H4 (cell line): ENCODE measurements around the gene MYBPHL. TPM values are rescaled to one million over a fixed set of nuclear protein-coding genes. Genes with fewer than 3 reads are reported as not detected.

Experiments
- DNase-seq: peaks from one replicate; pipeline ENCODE4 v3.0.0-alpha.2; 2015; ENCODE audit warnings: low spot score
- total RNA-seq: library from RNA; depleted of rRNA; stranded (reverse); fragments of >200 nt; shearing (Covaris generic); gene quantifications from 2 replicates; pipeline ENCODE4 v1.2.3, GENCODE V29; 2014

Gene MYBPHL
- total RNA-seq, 1 experiment from 2014 or later = not detected

DNA sequence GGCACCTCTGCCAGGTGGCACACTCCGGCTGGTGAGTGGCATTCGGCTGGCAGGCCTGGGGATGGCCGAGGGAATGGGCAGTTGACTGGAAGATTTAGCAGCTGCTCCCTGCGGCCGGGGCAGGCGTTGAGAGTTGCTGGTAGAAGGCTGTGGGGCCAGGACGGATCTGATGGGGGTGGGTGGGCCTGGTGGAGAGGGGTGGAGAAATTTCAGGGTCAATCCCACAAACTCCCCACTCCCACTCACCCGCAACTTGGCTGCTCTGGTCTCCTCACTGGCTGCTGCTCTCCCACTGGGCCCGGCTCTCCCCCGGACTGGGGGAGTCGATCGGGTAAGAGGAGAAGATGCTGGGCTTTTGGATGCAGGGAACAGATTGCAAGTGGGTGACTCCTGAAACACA lies 25.9 kb downstream of the MYBPHL start:
- no peak for DNase-seq

- no peak for DNase-seq
Observed at GRCh38 chr1:109279615-109280278, 27.1 kb downstream of the MYBPHL start.

GRCh38 chr1:109277434-109278204 lies 29.2 kb downstream of the MYBPHL start:
- DNase-seq = peak; percentile 71

DNA sequence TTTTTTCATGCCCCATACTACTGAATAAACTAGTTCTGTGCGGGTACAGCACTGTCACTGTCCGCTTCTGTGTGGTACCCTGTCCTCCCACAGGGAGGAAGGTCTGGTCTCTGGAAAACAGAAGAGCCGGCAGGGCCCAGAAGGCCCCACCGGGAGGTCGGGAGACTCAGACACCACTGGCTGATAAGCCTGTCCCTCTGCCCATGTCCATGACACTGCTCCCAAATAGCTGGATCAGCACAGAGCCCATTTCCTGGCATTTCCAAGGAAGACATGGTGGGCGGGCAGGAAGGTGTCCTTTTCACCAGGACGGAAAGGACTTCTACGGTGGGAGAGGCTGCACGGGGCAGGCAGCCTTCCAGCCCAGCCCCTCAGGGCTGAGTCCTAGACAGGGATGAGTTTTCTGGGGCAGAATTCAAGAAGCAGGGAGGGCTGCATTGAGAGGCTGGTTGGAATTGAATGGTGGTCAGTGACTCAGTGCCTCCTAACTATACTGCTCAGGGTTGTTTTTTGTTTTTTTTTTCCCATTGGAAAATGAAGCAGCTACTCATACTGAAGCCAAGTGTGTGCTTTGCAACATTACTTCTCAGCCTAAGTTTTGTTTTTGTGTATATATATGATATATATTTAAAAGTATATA lies 31.0 kb downstream of the MYBPHL start:
- no peak for DNase-seq

- DNase-seq = peak; percentile 86
Observed at GRCh38 chr1:109274533-109275476, 32.0 kb downstream of the MYBPHL start.

DNA sequence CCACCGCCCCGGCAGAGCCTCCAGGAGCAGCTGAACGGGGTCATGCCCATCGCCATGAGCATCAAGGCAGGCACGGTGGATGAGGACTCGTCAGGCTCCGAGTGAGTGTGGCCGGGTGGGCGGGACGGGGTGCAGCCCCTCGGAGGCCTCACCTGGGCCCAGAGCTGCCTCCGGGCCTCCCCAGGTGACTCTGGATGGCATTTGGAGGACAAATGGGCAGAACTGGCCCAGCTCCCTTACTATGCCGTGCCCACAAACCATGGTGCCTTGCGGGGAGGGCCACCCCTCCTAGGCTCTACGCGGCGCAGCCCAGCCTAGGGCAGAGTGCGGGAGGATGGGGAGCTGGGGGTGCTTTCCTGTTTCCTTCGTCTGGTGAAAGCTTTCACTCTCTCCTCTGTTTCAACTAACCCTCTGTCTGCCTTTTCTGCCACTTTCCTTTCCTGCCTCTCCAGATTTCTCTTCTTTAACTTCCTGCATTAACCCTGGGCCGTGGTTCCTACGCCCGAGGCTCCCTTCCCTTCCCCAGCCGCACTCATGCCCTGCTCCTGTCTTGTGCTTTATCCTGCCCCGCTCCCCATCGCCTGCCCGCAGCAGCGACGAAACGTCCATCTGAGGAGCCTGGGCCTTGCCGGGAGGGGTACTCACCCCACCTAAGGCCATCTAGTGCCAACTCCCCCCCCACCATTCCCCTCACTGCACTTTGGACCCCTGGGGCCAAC lies 33.1 kb downstream of the MYBPHL start:
- DNase-seq = no peak

DNA sequence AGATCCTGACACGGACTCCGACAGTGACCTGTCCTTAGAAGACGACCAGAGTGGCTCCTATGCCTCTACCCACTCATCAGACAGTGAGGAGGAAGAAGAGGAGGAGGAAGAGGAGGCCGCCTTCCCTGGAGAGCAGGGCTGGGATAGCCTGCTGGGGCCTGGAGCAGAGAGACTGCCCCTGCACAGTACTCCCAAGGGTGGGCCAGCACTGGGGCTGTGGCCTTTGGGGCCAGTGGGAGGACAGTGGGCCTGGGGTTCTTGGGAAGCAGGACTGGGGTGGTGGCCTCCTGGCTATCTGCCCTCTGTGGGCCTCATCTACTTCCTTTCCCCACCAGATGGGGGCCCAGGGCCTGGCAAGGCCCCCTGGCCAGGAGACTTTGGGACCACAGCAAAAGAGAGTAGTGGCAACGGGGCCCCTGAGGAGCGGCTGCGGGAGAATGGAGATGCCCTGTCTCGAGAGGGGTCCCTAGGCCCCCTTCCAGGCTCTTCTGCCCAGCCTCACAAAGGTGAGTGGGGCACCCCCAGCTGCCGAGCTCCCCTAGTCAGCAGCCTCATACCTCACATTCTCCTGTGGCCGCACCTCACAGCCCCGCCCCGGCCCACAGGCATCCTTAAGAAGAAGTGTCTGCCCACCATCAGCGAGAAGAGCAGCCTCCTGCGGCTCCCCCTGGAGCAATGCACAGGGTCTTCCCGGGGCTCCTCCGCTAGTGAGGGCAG lies 33.8 kb downstream of the MYBPHL start:
- DNase-seq = no peak

DNA sequence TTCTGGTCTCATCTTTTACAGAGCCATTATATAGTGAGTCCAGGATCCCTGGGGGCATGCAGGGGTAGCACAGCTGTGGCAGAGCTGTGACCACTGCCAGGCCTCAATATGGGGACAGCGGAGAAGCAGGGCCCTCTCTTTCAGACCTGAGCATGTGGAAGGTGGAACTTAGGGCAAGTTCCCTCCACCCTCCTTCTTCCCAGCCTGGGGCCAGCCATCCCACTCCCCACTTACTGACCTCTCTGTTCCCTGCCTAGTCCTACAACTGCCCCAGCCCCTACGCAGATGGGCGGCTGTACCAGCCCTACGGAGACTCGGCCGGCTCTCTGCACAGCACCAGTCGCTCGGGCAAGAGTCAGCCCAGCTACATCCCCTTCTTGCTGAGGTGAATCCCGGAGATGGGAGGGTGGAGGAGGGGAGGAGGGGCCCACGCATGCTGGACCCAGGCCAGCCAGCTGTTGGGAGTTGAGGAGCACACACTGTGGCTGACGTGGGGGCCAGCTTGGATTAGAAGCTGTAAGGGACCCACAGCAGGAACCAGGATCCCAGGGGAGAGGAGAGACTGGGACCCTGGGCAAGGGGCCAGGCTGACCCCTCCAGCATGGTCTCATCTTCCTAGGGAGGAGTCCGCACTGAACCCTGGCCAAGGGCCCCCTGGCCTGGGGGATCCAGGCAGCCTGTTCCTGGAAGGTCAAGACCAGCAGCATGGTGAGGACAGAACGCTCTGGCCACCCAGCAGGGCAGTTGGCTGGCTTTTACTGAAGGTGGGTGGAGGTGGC lies 34.6 kb downstream of the MYBPHL start:
- no peak for DNase-seq

DNA sequence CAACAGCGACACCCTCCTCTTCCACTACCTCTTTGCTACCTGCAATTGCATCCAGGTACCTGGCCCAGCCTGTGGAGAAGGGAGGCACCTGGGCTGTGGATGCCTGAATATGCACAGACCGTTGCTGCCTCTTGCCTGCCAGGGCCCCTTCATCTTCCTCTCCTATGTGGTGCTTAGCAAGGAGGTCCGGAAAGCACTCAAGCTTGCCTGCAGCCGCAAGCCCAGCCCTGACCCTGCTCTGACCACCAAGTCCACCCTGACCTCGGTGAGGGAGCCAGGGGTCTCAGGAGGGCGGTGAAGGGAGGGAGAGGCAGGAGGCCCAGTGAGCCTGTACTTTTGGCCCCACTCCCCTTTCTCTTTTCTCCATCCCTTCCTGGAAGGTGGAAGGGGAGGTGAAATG lies 35.4 kb downstream of the MYBPHL start:
- DNase-seq = no peak

- DNase-seq = no peak
Observed at GRCh38 chr1:109270623-109271317, 36.0 kb downstream of the MYBPHL start.

DNA sequence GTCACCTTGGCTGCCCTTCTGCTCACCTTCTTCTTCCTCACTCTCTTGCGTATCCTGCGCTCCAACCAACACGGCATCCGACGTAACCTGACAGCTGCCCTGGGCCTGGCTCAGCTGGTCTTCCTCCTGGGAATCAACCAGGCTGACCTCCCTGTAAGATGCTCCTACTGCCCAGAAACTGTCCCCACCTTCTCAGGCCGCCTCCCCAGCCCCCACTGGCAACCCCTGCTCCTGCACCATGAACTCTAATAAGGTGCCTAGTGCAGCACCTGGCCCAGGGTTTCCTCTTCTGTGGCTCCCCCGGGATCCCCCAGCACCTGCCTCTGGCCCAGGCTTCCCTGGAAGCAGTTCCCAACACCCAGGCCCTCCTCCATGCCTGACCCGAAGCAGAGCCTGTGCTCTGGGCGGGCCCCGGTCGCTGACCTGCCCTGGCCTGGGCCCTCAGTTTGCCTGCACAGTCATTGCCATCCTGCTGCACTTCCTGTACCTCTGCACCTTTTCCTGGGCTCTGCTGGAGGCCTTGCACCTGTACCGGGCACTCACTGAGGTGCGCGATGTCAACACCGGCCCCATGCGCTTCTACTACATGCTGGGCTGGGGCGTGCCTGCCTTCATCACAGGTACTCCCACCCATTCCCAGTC lies 36.7 kb downstream of the MYBPHL start:
- DNase-seq = no peak

- DNase-seq = no peak
Observed at GRCh38 chr1:109269212-109269980, 37.4 kb downstream of the MYBPHL start.

- DNase-seq = no peak
Observed at GRCh38 chr1:109268431-109269211, 38.2 kb downstream of the MYBPHL start.

DNA sequence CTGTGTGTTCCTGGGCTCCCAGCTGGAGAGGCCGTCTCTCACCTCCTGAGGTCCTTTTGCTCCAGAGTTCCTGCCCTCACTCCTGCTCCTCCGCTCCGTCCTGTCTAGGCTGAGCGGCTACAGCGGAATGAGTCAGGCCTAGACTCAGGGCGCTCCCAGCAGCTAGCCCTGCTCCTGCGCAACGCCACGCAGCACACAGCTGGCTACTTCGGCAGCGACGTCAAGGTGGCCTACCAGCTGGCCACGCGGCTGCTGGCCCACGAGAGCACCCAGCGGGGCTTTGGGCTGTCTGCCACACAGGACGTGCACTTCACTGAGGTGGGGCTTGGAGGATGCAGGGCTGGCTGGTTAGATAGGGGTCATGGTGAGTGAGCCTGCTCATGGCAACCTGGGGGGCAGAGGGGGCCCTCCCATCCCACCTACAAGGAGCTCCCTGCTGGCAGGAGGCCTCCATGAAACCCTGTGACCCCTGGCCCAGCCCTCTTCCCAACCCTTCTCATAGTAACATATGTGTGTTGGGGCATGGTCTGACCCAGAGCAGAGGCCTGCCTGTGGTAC lies 39.0 kb downstream of the MYBPHL start:
- DNase-seq = no peak

GRCh38 chr1:109266965-109267364 lies 39.8 kb downstream of the MYBPHL start:
- no peak for DNase-seq

DNA sequence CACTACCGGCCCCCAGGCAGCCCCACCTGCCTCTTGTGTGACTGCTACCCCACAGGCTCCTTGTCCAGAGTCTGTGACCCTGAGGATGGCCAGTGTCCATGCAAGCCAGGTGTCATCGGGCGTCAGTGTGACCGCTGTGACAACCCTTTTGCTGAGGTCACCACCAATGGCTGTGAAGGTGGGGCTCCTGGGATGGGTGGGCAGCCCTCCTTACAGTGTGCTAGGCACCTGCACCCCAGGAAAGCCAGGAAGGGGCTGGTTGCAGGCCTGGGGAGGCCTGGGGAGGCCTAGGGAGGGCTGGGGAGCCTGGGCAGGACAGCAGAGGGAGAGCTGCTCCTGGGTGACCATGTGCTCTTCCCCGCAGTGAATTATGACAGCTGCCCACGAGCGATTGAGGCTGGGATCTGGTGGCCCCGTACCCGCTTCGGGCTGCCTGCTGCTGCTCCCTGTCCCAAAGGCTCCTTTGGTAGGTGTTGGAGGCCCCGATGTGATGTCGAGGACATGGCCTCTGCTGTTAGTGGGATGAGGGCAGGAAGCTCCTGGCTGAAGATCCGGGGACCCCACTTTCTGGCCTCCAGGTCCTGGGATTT lies 41.0 kb downstream of the MYBPHL start:
- DNase-seq = no peak
